ENCODE results near the gene CLCNKA.
A peak's percentile ranks its signal among the peaks of the same experiment; 100 is the strongest.
"Not testable (repeated sequence)": the region's sequence is repeated elsewhere in the genome, so short reads cannot be mapped to it uniquely, and the experiment has no call there.

The CLCNKA gene

GRCh38 chr1:16046842-16047241 lies 25.0 kb downstream of the CLCNKA start:
- no peak for DNase-seq

GRCh38 chr1:16047791-16048475 lies 26.1 kb downstream of the CLCNKA start:
- DNase-seq, result no peak

DNA sequence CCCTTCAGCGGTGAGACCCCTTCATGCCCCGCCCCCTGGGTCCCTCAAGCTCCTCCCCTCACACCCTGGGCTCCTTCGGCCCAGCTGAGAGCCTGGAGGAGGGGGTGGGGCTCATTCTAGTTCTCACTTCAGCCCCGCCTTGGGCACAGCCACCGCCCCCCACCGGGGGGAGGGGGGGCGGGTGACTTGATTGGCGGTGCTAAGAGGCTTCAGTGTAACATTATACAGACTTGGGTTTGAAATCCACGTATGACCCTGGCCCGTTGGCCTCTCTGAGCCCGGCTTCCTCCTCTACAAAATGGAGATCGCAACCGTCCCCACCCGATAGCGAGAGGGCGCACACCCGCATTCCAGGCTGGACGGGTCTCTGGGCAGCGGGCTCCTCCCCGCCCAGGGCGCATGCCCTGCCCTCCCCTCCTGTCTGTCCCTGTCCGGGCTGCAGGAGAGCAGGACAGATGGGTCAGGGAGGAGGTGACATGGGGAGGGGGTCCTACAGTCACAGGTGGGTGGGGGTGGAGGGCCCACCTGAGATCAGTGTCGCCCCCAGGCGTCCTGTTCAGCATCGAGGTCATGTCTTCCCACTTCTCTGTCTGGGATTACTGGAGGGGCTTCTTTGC lies 26.8 kb downstream of the CLCNKA start:
- DNase-seq, result no peak

GRCh38 chr1:16050328-16050727 lies 28.5 kb downstream of the CLCNKA start:
- DNase-seq, result no peak

- no peak for DNase-seq
Measured at GRCh38 chr1:16051039-16051438, 29.2 kb downstream of the CLCNKA start.

GRCh38 chr1:16051949-16052348 lies 30.1 kb downstream of the CLCNKA start:
- not testable (repeated sequence) for DNase-seq

DNA sequence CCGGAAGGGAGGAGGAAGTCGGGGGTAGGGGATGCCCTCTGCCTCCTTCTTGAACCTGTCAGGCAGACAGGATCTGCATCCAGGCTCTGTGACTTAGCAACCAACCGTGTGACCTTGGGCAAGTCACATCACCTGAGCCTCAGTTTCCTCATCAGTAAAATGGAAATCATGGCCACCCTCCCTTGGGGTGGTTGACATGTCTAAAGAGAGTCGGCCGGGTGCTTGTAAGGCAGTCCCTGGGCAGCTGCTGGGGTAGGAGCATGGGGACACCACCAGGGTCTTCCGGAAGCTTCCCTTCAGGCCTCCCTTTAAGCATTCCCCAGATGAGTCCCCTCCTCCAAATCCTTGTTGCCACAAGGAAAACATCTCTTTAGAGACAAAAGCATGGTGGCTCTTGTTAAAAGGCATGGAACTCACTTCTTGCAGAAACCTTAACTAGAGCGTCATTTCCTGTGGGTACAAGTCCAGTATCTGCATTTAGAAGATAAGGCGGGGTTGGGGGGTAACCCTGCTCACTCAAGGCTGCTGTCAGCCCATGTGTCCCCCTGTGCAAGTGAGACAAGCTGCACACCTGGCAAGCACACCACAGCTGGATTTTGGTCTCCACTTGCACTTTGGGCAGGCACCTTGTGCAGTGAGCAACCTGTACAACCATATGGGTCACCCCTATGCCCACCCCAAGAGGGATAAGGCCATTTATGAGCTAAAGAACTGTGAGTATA lies 32.1 kb downstream of the CLCNKA start:
- no peak for DNase-seq

DNA sequence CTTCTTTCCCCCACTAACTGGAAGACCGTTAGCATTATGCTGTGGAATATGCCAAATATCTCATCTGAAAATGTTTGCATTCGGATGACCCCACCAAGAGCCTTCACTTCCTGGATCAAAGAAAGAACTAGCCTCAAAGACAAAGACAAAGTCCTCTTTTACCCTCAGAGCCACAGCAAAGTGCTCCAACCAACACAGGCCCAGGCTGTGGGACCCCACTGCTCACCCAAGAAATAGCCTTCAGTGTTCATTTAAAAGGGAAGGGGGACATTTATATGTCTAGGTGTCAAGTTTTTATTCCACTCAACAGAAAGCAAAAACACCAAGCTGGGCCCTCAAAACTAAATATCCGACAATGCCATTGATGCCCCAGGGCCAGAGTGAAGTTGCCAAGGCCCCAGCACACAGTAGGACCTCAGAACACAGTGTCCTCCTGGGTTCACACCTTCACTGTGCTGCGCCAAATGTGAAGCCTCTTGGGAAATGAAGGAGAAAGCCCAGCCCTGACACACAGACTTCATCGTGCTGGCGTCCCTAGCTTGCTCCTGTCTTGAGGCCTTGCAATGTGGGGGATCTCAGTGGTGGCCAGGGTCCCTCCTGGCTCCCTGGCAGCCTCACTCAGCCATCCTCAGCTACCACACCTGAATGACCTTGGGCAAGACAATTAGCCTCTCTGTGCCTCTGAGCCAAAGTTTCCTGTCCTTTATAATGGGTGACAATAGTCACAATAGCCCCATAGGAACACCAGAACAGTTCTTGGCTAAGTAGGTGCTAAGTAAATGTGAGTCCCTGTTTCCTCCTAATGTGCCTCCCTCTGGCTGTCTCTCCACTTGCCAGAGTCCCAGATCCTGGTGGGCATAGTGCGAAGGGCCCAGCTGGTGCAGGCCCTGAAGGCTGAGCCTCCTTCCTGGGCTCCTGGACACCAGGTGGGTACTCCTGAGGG lies 33.0 kb downstream of the CLCNKA start:
- no peak for DNase-seq

DNA sequence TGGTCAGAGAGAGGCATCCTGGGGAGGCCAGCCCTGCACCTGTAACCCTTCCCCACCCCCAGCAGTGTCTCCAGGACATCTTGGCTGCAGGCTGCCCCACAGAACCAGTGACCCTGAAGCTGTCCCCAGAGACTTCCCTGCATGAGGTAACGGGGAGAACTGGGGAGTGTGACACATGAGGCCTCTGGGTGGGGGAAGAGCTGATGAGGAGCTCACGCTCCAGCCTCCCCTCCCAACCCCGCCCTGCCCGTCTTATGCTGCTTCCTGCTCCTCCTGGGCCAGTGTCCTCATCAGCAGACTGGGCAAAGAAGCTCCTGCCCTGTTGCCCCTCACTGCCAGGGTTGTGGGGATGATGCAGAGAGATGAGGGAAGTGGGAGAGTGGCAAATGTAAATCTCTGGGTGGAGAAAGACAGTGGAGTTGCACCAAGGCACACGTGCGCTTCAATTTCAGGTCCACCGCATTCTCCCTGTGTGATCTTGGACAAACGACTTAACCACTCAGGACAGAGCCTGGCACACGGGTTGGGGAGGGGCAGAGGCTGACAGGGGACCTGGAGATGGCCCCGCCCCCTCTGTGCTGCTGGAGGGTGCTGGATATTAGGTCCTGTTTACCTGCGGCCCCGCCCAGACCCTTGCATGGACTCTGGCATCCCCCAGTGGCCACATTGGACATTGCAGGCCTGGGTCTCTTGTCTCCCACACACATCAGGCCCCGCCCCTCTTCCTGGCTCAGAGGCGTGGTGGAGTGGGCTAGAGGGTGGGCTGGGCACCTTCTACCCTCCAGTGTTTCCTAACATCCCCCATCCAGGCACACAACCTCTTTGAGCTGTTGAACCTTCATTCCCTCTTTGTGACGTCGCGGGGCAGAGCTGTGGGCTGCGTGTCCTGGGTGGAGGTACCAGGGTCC lies 34.0 kb downstream of the CLCNKA start:
- DNase-seq, result peak; percentile 48

DNA sequence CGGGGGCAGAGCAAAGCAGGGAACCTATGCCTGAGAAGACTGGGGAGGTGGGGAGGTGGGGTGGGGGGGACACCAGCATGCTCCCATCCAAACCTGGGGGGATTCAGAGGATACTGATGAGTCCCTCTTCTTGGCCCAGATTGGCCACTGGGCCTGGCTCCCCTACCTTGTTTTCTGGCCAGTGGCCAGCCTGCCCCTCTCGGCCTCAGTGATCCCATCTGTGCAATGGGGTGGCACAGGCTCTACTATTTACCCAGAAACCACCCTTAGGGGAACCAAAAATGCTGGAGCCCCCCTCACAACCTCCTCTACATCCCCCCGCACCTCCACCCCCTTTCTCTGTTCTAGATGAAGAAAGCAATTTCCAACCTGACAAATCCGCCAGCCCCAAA lies 34.7 kb downstream of the CLCNKA start:
- not testable (repeated sequence) for DNase-seq

DNA sequence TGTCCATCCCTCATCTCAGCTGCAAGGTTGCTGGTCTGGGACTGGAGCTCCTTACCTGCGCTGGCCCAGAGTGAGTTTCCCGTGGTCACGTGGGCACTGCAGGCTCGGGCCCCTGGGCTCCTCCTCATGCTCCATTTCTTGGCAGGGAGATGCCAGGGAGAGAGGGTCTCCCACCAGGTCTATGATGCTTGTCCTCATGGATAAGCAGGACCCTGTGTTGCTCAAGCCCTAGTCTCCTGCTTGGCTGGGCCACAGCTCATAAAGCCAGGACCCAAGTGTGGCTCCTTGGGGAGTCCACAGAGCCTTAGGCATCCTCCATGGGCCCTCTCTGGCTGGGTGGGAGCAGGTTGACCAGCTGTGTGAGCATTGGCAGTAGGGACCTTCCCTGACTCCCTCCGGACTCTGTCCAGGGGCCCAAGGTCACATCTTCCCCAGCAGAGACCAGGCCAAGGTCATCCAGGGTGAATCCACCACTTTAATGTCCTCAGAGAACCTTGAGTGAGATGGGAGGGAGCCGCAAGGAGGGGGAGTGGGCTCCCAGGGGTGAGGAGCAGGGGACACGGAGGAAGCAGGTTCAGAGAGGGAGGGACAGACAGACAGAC lies 35.6 kb downstream of the CLCNKA start:
- DNase-seq, result not testable (repeated sequence)

GRCh38 chr1:16058394-16059120 lies 36.7 kb downstream of the CLCNKA start:
- not testable (repeated sequence) for DNase-seq

DNA sequence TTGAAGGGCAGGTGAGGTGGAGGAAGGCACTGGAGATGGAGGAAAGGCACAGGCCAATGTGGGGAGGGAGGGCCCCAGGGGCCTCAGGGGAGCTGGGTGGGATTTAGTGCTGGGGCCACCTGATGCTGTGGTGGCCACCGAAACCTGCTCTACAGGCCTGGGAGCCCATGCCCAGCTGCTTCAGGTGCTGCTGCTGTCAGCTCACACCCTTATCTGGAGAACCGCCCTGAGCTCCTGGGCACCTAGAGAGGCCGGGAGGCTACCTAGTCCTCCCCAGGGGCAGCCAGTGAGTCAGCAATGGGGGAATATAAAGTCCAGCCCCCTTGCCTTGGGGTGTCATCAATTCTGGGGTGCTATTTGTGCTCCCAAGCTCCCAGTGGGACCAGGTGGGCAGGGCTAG lies 39.4 kb downstream of the CLCNKA start:
- no peak for DNase-seq

DNA sequence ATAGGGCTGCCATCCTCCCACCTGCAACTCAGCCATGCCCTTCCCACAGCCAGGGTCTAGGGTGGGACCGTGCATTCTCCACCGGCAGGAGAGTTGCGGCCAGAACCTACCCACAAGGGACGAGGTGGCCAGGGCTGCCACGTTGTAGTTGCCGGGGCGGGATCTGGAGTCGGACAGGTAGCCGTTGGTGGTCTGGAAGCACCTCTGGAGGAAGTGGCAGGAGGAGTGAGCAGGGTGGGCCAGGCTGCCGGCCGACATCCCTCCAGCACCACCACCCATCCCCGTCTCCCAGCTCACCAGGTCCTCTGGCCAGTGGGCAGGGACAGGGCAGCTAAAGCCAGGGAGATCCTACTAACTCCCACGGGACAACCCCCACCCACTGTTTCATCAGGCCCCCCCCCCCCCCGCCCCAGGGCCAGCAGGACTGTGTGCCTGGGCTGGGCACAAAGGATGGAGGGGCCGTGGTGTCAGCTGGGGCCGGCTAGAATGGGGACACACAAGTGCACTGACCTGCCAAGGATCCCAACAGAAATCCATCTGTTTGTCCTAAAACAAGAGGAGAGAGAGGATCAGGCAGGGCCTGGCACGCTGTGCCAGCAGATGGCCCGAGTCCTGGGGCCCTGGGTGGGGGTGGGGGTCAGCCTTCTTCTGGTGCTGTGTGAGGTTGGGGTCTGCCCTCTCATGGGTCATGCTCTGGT lies 40.3 kb downstream of the CLCNKA start:
- DNase-seq, result not testable (repeated sequence)

DNA sequence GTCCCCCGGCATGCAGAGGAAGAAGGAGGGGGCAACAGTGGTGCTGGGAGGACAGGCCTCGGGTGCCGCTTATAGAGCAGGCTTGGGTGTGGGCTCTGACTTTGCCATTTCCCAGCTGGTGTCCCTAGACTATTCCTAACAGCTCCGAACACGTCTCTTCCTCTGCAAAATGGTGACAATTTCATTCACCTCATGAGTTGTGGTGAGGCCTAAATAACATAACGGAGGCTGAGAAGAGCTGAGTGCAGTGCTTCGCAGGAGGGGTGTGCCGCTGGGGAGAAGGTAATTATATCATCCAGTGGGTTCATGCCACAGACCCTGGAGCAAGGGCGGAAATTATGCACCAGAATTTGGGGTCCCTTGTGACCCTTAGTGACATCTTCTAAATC lies 40.8 kb downstream of the CLCNKA start:
- DNase-seq, result not testable (repeated sequence)

- DNase-seq, result no peak
Measured at GRCh38 chr1:16063226-16063829, 41.5 kb downstream of the CLCNKA start.

GRCh38 chr1:16063921-16064320 lies 42.1 kb downstream of the CLCNKA start:
- DNase-seq, result no peak

GRCh38 chr1:16064536-16065268 lies 42.9 kb downstream of the CLCNKA start:
- no peak for DNase-seq

DNA sequence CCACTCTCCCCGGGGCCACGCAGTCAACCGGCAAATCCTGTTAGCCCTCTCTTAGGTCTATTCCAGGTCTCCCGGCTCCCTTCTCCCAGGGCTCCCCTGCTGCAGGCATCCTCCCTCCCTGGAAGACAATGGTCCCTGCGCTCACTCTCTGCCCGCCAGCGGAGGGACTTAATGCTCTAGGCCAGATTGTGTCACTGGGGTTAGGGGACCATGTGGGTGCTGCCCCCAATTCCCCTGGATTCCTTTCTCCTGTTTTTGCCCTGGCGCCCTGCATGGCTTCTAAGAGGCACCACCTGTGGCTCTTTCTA lies 43.4 kb downstream of the CLCNKA start:
- DNase-seq, result no peak
